Eye (tissue), 1 donor: ENCODE measurements around the gene NDUFB3.
"Not testable (repeated sequence)": the region's sequence is repeated elsewhere in the genome, so short reads cannot be mapped to it uniquely, and the experiment has no call there.

Experiments
- DNase-seq: peaks from one replicate; pipeline ENCODE4 v3.0.0-alpha.2; 2015

The NDUFB3 gene

DNA sequence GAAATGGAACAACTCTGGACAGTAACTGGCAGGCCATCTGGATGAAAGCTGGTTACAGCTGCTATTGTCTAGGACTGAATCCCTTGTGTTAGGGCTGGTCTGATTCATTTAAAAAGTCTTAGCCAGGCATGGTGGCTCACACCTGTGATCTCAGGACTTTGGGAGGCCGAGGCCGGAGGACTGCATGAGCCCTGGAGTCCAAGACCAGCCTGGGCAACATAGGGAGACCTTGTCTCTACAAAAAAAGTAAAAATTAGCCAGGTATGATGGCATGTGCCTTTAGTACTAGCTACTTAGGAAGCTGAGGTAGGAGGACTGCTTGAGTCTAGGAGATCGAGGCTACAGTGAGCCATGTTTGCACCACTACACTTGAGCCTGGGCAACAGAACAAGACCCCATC, 28.7 kb downstream of the NDUFB3 start:
- no peak for DNase-seq

- no peak for DNase-seq
These were observed 34.0 kb downstream of the NDUFB3 start for GRCh38 chr2:201105759-201106158.

GRCh38 chr2:201107624-201108023, 35.8 kb downstream of the NDUFB3 start:
- no peak for DNase-seq

DNA sequence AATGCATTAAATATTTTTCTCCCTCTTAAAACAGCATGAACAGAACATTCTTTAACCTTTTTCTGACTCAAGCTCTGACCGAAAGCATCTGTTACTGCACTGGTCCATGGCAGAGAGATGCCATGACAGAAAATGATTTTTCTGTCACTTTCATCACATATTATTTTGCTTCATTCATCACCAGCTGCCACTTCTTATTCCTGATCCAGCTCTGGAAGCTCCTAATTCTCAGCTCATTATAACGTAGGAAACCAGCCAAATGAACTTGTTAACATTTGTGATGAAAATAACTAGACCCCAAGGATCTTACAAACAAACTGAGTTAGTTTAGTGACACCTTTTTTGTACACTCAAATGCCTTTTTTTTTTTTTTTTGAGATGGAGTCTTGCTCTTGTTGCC, 36.5 kb downstream of the NDUFB3 start:
- no peak for DNase-seq

DNA sequence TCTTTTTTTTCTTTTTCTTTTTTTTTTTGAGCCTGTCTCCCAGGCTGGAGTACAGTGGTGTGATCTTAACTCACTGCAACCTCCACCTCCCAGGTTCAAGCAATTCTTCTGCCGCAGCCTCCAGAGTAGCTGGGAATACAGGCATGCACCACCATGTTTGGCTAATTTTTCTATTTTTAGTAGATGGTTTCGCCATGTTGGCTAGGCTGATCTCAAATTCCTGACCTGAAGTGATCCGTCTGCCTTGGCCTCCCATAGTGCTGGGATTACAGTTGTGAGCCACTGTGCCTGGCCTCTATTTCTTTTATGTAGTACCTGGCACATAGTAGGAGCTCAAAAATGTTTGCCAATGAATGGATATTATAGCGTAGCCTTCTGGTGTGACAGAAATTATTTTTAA, 37.4 kb downstream of the NDUFB3 start:
- DNase-seq: no peak

DNA sequence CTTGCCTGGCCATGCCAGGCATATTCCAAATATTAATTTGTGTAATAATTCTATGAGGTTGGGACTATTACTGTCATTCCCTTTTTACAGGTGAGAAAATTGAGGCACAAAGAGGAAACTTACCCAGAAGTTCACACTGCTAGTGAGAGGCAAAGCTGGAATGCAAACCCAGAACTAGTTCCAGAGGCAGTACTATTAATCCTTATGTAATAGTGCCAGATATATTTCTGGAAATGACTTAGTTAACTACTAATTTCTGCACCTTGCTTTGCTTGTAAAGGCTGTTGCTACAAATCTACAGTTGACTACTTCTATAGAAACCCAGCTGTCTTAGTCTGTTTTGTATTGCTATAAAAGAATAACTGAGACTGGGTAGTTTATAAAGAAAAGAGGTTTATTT, 38.8 kb downstream of the NDUFB3 start:
- no peak for DNase-seq

- DNase-seq: no peak
These were observed 39.3 kb downstream of the NDUFB3 start for GRCh38 chr2:201111096-201111495.

- no peak for DNase-seq
These were observed 42.5 kb downstream of the NDUFB3 start for GRCh38 chr2:201114350-201114749.

DNA sequence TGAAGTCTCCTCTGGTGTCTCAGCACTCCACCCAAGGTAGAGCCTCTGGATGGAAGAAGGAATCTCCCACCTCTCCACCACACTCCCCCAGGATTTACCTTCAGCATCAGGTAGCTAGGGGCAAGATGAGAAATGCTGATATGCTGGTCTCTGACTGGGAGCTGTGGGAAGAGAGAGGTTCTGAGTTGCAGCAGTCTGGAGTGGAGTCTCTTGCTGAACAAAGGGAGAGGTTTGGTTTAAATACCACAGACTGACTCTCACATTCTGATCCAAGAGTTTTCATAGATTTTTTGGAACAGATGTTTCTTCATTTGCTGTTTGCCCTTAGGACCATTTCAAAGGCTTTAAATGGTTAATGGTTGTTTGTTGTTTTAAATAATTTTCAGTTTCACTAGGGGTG, 43.0 kb downstream of the NDUFB3 start:
- DNase-seq: no peak

- peak; percentile 90 for DNase-seq
These were observed 44.5 kb downstream of the NDUFB3 start, which contains the start of gene CFLAR for GRCh38 chr2:201116115-201116958. TSS of gene CFLAR (plus strand) at chr2:201116164. CDS start at chr2:201129866, 13,702 bp downstream.

- peak; percentile 83 for DNase-seq
These were observed 45.3 kb downstream of the NDUFB3 start for GRCh38 chr2:201116959-201117734.

DNA sequence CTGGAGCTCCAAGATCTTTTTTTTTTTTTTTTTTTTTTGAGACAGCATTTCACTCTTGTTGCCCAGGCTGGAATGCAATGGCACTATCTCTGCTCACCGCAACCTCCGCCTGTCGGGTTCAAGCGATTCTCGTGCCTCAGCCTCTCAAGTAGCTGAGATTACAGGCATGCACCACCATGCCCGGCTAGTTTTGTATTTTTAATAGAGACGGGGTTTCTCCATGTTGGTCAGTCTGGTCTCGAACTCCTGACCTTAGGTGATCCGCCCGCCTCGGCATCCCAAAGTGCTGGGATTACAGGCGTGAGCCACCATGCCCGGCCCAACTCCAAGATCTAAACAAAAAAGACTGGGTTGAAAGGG, 45.9 kb downstream of the NDUFB3 start:
- DNase-seq: not testable (repeated sequence)

DNA sequence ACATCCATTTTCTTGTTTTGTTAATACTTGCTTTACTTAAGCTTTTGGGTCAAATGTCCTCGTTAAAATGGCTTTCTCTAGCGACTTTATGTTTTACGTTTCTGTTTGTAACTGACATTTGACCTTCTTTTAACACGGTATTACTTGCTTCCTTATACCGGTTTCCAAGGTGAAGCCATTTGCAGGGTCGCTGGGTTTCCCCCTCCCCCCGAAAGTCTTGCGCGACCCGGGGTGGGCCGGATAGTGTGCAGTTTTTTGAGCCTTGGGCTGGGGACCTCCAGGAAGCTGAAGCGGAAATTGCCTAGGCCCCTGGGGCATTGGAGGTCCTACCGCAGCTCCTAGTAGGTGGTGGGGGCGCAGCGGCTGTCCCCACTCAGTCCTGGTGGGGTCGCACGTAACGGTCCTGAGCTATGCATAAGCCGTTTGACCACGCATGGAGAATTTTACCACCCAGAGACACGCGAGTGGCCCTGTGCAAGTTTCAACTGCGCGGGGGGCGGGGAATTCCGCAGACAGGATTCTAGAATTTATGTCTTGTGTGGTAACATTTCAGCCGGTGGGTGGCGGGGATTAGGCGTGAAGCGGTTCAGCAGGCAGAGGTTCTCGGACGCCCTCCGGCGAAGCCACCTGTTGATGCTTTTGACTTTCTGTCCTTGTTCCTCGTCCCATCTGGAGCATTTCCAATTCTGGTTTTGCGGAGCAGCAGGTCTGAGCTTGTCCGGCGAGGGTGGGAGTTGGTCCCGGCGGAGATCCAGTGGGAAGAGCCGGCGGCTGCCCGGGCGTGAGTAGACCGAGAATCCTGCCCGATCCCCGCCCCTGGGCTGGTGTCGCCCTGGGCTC, 46.5 kb downstream of the NDUFB3 start:
- peak; percentile 91 for DNase-seq

GRCh38 chr2:201118961-201119854, 47.4 kb downstream of the NDUFB3 start:
- DNase-seq: no peak

DNA sequence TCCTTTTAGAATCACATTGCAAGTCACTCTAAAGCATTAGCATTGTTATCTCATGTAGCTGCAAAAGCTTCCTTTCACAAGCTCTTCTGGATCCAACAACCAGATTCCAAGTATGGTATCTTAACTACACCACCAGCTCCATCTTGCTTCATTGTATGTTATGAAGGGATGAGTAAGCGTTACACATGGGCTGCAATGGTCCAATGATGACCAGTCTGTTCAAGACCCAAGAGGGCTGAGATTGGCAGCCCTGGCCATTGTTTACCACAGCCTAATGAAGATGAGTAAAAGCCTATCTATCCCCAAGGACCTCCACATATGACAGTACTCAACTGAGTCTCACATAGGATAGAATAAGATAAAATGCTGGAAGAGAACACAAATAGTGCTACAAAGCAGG, 50.5 kb downstream of the NDUFB3 start:
- peak; percentile 51 for DNase-seq

DNA sequence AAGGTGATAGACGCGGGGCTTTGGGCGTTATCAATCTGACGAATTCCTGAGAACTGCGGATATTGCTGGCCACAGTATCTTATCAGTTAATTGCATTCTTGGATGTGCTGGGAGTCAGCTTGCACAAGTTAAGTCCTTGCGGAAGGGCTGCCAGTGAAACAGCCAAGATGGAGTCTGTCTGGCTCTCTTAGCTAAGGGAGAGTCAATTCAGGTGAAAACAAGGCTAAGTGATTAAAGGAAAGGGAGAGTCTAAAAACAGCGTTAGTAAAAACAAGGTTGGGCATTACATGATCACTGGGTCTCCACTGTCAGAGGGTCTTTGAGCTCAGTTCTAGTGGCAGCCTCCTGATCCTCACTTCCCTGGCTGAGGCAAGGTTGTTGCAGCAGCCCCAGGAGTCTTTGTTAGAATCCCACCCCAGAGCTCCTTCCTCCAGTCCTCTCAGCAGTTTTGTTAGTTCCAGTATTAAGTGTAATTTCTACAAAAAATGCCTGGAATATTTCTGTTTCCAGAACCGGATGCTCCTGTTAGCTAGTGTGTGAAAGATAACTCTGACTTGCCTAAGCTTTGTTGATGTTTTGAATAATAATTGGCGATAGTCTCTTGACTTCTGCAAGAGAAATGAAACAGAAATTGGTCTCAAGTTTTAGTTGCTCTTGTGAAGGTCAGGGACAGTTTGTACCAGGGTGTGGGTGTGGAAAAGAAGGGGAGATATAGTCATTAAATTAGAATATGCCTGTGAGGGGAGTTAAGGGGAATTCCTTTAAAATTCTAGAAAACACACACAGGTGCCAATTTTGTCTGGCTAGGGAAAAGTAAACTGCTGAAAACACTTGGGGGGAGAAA, 54.7 kb downstream of the NDUFB3 start:
- DNase-seq: peak; percentile 33

DNA sequence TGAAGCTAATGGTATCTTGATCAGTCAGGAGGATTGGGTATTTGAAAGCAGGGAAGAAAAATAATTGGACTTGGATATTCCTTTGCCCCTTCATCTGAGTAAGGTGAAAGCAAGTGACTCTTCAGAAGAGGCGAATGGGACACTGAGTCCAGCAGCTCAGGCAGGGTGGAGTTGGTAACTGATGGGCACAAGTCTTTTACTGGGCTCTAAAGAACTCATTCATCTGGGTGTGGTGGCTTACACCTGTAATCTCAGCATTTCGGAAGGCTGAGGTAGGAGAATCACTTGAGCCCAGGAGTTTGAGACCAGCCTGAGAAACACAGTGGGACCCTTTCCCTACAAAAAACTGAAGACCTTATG, 55.3 kb downstream of the NDUFB3 start:
- DNase-seq: no peak

DNA sequence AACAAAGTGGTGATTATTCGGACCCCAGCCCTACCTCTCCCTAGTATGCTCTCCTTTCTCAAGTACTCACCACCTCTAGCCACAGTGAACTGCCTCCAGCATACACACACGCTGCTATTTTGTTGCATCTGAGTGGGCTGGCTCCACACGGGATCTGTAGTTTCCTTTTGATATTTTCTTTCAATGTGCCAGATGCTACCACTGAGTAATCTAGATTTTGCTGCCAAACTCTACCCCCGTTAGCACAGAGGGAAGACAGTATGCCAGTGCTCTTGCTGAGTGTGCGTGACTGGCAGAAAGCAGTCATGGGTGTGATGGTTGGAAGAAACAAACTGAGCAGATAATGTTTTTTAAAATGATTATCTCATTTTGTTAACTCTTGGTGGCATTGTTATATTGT, 55.8 kb downstream of the NDUFB3 start:
- DNase-seq: no peak

GRCh38 chr2:201128033-201128432, 56.2 kb downstream of the NDUFB3 start:
- no peak for DNase-seq

GRCh38 chr2:201128933-201129505, 57.2 kb downstream of the NDUFB3 start:
- no peak for DNase-seq
